Ishikawa (cell line): Measurements from ENCODE around the gene MADD.

ENCODE experiments used
- CEBPB ChIP-seq: IDR thresholded peaks from 2 replicates; pipeline ENCODE4 v1.6.1; 2012
- EP300 ChIP-seq: IDR thresholded peaks from 2 replicates; pipeline ENCODE4 v1.6.1; 2012; ENCODE audit warnings: borderline replicate concordance
- USF1 ChIP-seq: IDR thresholded peaks from 2 replicates; pipeline ENCODE4 v1.6.1; 2012
- YY1 ChIP-seq: IDR thresholded peaks from 2 replicates; pipeline ENCODE4 v1.6.1; 2012; ENCODE audit warnings: low read depth

GRCh38 chr11:47253660-47254059 lies 16.3 kb upstream of the MADD start:
- no peak for TF ChIP-seq CEBPB
- no peak for TF ChIP-seq EP300
- no peak for TF ChIP-seq USF1
- no peak for TF ChIP-seq YY1
